ENCODE results near the gene DDX17.
"Not testable (repeated sequence)": the region's sequence is repeated elsewhere in the genome, so short reads cannot be mapped to it uniquely, and the experiment has no call there.

DDX17 gene

DNA sequence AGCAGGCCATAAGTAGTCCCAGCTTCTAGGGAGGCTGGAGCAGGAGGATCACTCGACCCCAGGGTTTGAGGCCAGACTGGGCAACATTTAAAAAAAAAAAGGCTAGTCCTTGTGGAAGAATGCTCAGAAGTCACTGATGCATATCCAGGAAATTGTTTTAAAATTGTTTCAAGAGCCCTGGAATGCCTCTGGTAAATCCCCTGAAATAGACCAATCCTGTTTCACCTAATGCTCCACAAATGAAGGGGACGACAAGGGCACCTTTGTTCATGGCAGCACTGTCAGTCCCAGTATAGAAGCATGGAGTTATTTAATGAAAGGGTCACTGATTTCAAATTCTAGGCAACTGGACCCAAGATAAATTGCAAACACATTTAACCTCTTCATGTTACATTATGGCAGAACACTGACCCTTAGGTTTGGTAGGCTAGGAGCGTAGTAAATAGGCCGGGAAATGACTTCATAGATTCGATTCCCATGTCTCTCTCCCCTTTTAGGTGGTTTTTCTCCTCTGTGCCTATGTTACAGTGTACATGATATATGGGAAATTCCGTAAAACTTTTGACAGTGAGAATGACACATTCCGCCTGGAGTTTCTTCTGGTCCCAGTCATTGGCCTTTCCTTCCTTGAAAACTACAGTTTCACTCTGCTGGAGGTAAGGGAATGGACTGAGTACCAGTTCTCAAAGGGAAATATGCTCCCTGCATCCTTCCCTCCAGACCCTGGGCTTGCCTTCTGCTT is 26.8 kb downstream of the DDX17 start:
- CTCF ChIA-PET, result interaction anchor here (0.9 kb wide), 1 partner anchor 16 kb away, joined by 3 read pairs; no protein-coding TSS in a partner anchor
- no peak for DNase-seq (ENCODE audit: extremely low spot score)
- POLR2A ChIA-PET, result no interaction called here

DNA sequence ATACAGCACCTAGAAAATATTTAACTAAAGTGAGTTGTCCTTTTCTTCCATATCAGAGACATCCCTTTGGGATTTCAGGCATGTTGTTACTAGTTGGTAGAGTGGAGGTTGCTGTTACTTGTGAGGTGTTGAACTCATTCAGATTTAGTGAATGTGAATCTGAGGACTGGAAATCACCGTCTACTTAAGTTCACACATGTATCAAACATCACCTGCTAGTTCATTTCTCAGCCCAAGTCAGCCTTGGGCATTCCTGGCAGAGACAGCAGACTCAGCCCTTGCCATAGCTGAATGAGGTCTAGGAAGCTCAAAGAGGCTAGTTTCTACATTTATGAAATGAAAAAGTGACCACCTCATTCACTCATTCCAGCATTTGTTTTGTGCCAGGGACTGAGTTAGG is 28.5 kb downstream of the DDX17 start:
- CTCF ChIA-PET, result interaction anchor here (0.6 kb wide), 1 partner anchor 76 kb away, joined by 3 read pairs; no protein-coding TSS in a partner anchor
- POLR2A ChIA-PET, result interaction anchor here (1.6 kb wide), 1 partner anchor 9 kb away, joined by 3 read pairs; the partner anchor contains the start of gene KDELR3
- no peak for DNase-seq (ENCODE audit: extremely low spot score)
- TF ChIP-seq, protein P1, sequence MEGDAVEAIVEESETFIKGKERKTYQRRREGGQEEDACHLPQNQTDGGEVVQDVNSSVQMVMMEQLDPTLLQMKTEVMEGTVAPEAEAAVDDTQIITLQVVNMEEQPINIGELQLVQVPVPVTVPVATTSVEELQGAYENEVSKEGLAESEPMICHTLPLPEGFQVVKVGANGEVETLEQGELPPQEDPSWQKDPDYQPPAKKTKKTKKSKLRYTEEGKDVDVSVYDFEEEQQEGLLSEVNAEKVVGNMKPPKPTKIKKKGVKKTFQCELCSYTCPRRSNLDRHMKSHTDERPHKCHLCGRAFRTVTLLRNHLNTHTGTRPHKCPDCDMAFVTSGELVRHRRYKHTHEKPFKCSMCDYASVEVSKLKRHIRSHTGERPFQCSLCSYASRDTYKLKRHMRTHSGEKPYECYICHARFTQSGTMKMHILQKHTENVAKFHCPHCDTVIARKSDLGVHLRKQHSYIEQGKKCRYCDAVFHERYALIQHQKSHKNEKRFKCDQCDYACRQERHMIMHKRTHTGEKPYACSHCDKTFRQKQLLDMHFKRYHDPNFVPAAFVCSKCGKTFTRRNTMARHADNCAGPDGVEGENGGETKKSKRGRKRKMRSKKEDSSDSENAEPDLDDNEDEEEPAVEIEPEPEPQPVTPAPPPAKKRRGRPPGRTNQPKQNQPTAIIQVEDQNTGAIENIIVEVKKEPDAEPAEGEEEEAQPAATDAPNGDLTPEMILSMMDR (IDR thresholded peaks at IDR 0.05; ENCODE audit: control extremely low read depth, extremely low read depth, low read depth, missing control alignments), result no peak

More for the DNA sequence above, 26.8 kb downstream of the DDX17 start:
- TF ChIP-seq, protein P1 (IDR thresholded peaks at IDR 0.05; ENCODE audit: control extremely low read depth, extremely low read depth, low read depth, missing control alignments), result no peak

DNA sequence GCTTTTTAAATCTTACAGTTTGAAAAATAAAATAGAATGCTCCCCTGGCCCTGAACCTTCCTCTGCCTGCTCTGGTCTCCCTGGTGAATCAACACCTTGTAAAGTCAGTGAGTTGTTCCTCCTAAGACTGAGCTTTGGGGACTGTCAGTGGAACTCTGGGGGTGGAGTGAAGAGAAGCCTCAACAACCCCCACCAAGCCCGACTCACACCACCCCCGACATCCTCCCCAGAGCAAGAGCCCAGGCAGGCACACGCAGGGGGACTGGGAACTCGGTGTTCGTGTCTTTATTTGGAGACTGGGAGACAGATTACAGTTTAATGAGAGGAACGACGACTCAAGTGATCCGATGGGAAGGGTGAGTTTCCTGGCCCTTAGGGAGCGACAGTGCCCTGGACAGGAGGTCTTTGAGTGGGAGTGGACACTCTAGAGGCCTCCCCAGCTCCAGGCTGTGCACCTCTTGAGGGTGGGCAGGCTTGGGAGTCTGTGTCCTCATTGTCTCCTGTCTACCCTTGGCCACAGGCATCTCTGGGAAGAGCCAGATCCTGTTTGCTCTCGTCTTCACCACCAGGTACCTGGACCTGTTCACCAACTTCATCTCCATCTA is 32.0 kb downstream of the DDX17 start:
- CTCF ChIA-PET, result interaction anchor here (1.5 kb wide), 1 partner anchor 15 kb away, joined by 3 read pairs; no protein-coding TSS in a partner anchor
- TF ChIP-seq, protein P1 (IDR thresholded peaks at IDR 0.05; ENCODE audit: control extremely low read depth, extremely low read depth, low read depth, missing control alignments), result no peak
- POLR2A ChIA-PET, result no interaction called here

DNA sequence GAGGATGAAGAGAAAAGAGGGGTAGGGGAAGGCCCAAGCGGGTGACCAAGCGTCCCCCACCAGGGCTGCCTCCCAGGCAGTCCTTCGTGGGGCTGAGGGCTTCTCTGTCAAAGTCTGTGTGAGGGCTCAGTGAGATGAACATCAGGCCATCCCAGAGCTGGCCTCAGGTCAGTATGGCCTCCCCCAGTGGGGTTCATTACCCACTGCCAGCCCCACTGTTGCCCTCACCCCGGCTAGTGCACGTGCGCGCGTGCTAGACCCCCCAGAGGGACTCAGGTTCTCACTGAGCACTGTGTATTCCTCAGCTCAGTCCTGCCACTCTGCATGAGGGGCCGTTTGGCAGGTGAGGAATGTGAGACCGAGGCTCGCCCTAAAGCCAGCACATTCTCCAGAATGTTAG is 34.9 kb downstream of the DDX17 start:
- TF ChIP-seq, protein P1 (IDR thresholded peaks at IDR 0.05; ENCODE audit: control extremely low read depth, extremely low read depth, low read depth, missing control alignments), result no peak
- ChIA-PET CTCF (interaction anchor here (0.9 to 1.4 kb wide), 2 partner anchors 9 to 12 kb away, joined by 3 read pairs; no protein-coding TSS in a partner anchor), POLR2A (no interaction called here)
- no peak for DNase-seq (ENCODE audit: extremely low spot score)

More for the DNA sequence above, 32.0 kb downstream of the DDX17 start:
- DNase-seq (ENCODE audit: extremely low spot score), result no peak

DNA sequence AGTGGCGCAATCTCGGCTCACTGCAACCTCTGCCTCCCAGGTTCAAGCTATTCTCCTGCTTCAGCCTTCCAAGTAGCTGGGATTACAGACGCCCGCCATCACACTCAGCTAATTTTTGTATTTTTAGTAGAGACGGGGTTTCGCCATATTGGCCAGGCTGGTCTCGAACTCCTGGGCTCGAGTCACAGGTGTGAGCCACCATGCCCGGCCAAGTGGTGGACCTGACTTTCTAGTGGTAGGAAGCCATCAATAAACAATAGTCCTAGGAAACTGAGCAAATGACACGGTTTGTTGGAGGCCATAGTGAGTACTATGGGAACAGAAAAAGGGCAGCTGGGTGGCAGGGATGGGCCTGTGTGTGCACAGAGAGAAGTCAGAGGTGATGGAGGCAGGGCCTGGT is 35.9 kb downstream of the DDX17 start:
- CTCF ChIA-PET, result interaction anchor here (1.4 kb wide), 1 partner anchor 13 kb away, joined by 3 read pairs; no protein-coding TSS in a partner anchor
- POLR2A ChIA-PET; DNase-seq (ENCODE audit: extremely low spot score): not testable (repeated sequence)

DNA sequence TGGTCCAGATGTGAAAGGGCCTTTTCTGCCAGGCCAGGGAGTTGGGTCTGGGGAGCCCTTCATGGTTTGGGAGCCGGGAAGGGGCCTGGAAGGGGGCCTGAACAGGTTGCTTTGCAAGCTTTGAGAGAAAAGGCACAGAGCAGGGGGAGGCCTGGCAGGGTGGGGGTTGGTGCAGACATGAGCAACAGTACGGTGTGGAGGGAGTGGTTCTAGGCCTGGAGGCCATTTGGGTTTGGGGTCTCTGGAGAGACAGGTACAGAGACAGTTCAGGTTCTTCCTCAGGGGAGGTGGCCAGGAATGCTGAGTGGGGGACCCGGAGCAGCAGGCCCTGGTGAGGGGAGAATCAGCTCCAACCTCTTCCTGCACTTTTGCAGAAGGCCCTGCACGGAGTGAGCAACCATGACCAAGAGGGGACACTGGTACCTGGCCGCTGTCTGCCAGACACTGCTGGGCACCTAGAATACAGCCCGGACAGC is 36.8 kb downstream of the DDX17 start:
- CTCF ChIA-PET, result interaction anchor here (1.2 to 1.4 kb wide), 2 partner anchors 57 to 355 kb away, joined by 3 to 4 read pairs; no protein-coding TSS in a partner anchor
- POLR2A ChIA-PET, result interaction anchor here (0.7 kb wide), 1 partner anchor 11 kb away, joined by 4 read pairs; no protein-coding TSS in a partner anchor
- DNase-seq (ENCODE audit: extremely low spot score), result no peak
- TF ChIP-seq, protein P1 (IDR thresholded peaks at IDR 0.05; ENCODE audit: control extremely low read depth, extremely low read depth, low read depth, missing control alignments), result no peak
